Gastrocnemius medialis (tissue), 4 donors: ENCODE results near the gene CDK18. TPM values are rescaled to one million over a fixed set of nuclear protein-coding genes. Genes with fewer than 3 reads are reported as not detected.

ENCODE experiments used
- ATAC-seq, 2 donors: fragments of 150-250 bp; one replicate each; pipeline ENCODE4 v1.9.1; 2016
- DNase-seq, 2 donors: peaks; one replicate each; pipeline ENCODE4 v3.0.0-alpha.2; 2019
- H3K27ac ChIP-seq, 4 donors: fragments of 200-600 bp; sonication (generic); 1 replicate in 1 of 4; 2 replicates in 3 of 4; pipeline ENCODE4 v1.5.1; 2016 to 2018; ENCODE audit warnings: mild to moderate bottlenecking in 2 of 4, moderate library complexity in 1 of 4
- H3K27me3 ChIP-seq, 3 donors: fragments of 200-600 bp; sonication (generic) in 2 of 3; 1 replicate in 1 of 3; 2 replicates in 2 of 3; pipeline versions ENCODE4 v1.5.1 to v1.6.0; 2016 to 2019; ENCODE audit warnings: mild to moderate bottlenecking in 1 of 3, moderate library complexity in 1 of 3
- H3K36me3 ChIP-seq, 2 donors: fragments of 200-600 bp; sonication (generic) in 1 of 2; one replicate each; pipeline ENCODE4 v1.5.1; 2017 to 2018
- H3K4me1 ChIP-seq, 2 donors: fragments of 200-600 bp; sonication (generic) in 1 of 2; one replicate each; pipeline ENCODE4 v1.5.1; 2016 to 2017; ENCODE audit warnings: mild to moderate bottlenecking in 2 of 2
- H3K4me3 ChIP-seq, 4 donors: fragments of 200-600 bp; sonication (generic) in 3 of 4; 1 replicate in 1 of 4; 2 replicates in 3 of 4; pipeline ENCODE4 v1.5.1; 2016 to 2019; ENCODE audit warnings: mild to moderate bottlenecking in 2 of 4
- H3K9me3 ChIP-seq, 3 donors: fragments of 200-600 bp; sonication (generic) in 2 of 3; 1 replicate in 1 of 3; 2 replicates in 2 of 3; pipeline ENCODE4 v1.5.1; 2016 to 2019
- POLR2A ChIP-seq, 2 donors: fragments of 450-650 bp; IDR thresholded peaks; one replicate each; pipeline ENCODE4 v1.6.1; 2017; ENCODE audit warnings: antibody characterized with exemption in 2 of 2, mild to moderate bottlenecking in 2 of 2, moderate library complexity in 2 of 2
- in situ Hi-C, 4 donors: fragments of 200-750 bp; cut with MboI; loops; one replicate each; pipeline versions ENCODE4 v1.15.0 to v1.8.0; 2017; ENCODE audit warnings: low sequenced_read_pairs in 4 of 4
- intact Hi-C: fragments of 100-400 bp; cut with DNase I; formaldehyde crosslinking; loops from one replicate; pipeline ENCODE4 v1.15.1; 2023; ENCODE audit warnings: low total_unique reads
- total RNA-seq, 4 donors: library from RNA; depleted of rRNA; stranded (reverse); fragments of >200 nt; gene quantifications; one replicate each; pipeline versions ENCODE4 v1.1.0 to v1.2.3, GENCODE V29; 2016
- TF ChIP-seq, protein P1 (sequence below), 5 experiments: fragments of 450-650 bp in 3 of 5; fragments of 200-600 bp in 2 of 5; sonication (generic) in 2 of 5; IDR thresholded peaks in 4 of 5; conservative IDR thresholded peaks in 1 of 5; 1 replicate in 4 of 5; 2 replicates in 1 of 5; pipeline ENCODE4 v1.5.1; 2016 to 2019; ENCODE audit warnings: antibody characterized with exemption in 5 of 5, mild to moderate bottlenecking in 3 of 5, moderate library complexity in 3 of 5

CDK18 gene
- total RNA-seq, 4 donors from 2014 or later: 1.2 to 4.6 (median 1.5) TPM

DNA sequence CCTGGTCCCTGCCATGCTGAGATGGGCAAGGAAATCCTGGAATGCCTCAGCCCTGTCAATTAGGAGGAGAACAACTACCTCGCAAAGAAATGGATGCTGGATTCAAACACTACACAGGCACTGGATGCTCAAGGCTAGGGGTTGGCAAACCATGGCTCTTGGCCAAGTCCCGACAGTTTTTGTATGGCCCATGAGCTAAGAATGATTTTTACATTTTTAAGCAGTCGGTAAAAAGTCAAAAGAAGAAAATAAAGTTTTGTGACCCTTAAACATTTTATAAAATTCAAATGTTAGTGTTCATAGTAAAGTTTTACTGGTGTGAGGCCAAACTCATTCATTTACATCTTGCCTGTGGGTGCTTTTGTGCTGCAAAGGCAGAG, 6.5 kb downstream of the CDK18 start:
- H3K36me3 ChIP-seq: no peaks in the 10 kb centered on the region
- H3K9me3 ChIP-seq: no peaks in the 10 kb centered on the region
- in situ Hi-C loops (no loop called here), intact Hi-C loops (no loop called here)
- H3K4me1 ChIP-seq: peaks cover 10 to 23% of the 10 kb centered on the region in 2 donors
- no peak for TF ChIP-seq POLR2A (IDR thresholded peaks at IDR 0.05)
- TF ChIP-seq, protein P1, sequence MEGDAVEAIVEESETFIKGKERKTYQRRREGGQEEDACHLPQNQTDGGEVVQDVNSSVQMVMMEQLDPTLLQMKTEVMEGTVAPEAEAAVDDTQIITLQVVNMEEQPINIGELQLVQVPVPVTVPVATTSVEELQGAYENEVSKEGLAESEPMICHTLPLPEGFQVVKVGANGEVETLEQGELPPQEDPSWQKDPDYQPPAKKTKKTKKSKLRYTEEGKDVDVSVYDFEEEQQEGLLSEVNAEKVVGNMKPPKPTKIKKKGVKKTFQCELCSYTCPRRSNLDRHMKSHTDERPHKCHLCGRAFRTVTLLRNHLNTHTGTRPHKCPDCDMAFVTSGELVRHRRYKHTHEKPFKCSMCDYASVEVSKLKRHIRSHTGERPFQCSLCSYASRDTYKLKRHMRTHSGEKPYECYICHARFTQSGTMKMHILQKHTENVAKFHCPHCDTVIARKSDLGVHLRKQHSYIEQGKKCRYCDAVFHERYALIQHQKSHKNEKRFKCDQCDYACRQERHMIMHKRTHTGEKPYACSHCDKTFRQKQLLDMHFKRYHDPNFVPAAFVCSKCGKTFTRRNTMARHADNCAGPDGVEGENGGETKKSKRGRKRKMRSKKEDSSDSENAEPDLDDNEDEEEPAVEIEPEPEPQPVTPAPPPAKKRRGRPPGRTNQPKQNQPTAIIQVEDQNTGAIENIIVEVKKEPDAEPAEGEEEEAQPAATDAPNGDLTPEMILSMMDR (IDR thresholded peaks at IDR 0.05 in 4 of 5, conservative IDR thresholded peaks at IDR 0.05 in 1 of 5): no peak
- no peaks in the 10 kb centered on the region for H3K27me3 ChIP-seq
- no peak overlapping the region for H3K27ac ChIP-seq
- no peak for DNase-seq
- no peak for ATAC-seq
- no peak overlapping the region for H3K4me3 ChIP-seq

DNA sequence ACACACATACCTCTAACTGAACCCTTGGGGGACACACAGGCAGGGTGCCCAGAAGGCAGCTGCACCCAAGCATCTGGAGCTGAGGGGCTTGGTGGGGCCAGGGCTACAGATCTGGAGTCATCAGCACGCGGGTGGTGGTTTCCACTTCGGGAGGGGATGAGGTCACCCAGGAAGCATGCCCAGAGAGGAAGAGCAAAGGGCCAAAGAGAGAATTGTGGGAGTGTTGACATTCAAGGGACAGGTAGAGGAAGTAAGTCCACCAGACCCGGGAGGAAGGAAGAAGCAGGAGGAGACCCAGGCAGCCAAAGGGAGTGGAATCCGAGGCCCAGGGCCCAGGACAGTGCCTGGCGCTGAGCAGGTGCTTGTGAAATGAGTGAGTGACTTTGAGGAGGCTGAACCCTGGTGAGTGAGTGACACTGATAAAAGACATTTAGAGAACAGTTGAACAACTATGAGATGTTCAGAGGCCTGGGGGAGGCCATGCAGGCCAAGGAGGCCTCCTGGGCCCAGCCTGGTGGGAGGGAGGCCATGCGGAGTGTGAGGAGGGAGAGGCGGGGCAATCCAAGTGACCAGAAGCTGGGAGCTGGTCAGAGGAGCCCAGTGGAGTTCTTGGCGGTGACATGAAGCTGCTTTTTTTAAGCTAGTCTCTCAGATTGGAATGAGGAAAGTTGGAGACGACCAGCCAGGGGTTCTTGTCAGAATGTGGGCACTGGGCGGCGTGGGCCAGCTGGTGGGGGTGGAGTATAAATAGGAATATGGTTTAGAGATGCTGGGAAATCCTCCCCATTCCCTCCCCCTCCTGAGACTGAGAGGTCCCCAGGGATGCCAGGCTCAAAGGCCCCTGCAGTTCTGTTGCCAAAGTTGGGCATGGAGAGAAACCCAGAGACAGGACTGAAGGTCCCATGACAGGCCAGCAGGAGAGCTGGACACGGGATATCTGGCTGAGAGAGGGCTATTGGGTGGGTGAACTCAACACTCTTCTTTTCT, 7.9 kb downstream of the CDK18 start:
- no peak for ATAC-seq
- intact Hi-C loops (no loop called here), in situ Hi-C loops (no loop called here)
- H3K36me3 ChIP-seq: no peaks in the 10 kb centered on the region
- H3K4me1 ChIP-seq: peaks cover 10 to 29% of the 10 kb centered on the region in 2 donors
- H3K27ac ChIP-seq: peak overlapping the region; percentile 34 to 68 (median 46)
- H3K4me3 ChIP-seq: no peak overlapping the region
- no peak for TF ChIP-seq POLR2A (IDR thresholded peaks at IDR 0.05)
- TF ChIP-seq, protein P1 (IDR thresholded peaks at IDR 0.05 in 4 of 5, conservative IDR thresholded peaks at IDR 0.05 in 1 of 5): no peak
- DNase-seq: no peak
- no peaks in the 10 kb centered on the region for H3K9me3 ChIP-seq
- H3K27me3 ChIP-seq: no peaks in the 10 kb centered on the region

DNA sequence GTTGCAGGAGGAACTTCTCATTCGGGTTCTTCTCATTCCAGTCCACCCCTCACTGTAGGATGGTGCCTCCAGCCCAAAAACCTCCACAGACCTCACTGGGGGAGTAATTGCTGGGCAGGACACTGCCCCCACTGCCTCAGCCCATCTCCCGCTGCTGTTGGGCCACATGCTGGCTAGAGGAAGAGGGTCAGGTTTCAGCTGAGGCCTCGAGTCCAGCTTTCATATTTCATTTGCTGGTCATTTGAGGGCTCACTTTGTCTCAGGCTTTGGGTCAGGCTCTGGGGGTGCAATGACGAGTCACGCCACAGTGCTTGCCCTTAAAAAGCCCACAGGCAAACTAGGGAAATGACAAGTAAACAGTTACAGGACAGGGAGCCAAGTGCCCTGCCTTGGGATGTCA, 9.3 kb downstream of the CDK18 start:
- ATAC-seq: no peak
- no peak for DNase-seq
- peaks cover 10 to 29% of the 10 kb centered on the region in 2 donors for H3K4me1 ChIP-seq
- H3K27me3 ChIP-seq: no peaks in the 10 kb centered on the region
- H3K4me3 ChIP-seq: no peak overlapping the region
- in situ Hi-C loops (no loop called here), intact Hi-C loops (no loop called here)
- H3K9me3 ChIP-seq: no peaks in the 10 kb centered on the region
- peak overlapping the region in 2 of 4 donors; percentile 16 to 35 for H3K27ac ChIP-seq
- no peaks in the 10 kb centered on the region for H3K36me3 ChIP-seq
- TF ChIP-seq POLR2A (IDR thresholded peaks at IDR 0.05): no peak
- TF ChIP-seq, protein P1 (IDR thresholded peaks at IDR 0.05 in 4 of 5, conservative IDR thresholded peaks at IDR 0.05 in 1 of 5): no peak

DNA sequence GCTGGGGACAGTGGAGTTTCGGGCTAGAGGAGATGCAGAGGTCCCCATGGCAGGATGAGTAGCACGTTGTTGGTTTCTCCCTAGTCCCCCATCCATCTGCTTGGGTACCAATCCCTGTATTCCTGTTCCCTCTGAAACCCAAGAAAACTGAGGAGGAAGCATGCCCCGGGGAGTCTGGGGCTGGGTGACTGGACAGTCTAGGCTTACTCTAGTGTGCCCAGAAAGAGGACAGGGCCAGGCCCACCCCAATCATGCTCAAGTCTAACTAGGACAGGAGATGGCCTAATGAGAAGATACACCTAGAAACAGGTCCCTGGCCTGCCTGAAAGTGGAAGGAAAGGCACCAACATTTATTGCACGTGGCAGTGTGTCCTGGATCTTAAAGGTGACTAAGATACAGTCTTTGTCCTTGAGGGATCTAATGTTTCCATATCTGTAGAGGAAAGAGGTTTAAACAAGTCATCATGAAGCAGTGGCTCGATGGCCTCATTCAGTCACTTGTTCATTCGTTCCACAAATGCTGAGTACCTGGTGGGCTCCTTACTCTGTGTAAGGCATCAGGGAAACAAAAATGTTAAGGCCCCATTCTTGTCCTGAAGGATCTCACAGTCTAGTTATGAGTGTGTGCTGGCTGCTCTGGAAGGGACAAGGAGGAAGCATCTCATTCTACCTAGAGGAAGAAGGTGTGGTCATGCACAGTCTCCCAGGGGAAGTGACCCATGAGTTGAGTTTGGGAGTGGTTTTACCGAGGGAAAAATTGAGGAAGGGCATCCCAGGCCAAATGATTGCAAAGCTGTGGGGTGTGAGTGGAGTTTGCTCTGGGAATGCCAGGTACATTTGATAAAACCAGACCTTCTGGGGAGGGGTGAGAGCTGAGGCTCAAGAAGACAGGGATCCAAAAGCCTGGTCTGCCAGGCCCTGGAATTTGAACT, 10.0 kb downstream of the CDK18 start:
- TF ChIP-seq POLR2A (IDR thresholded peaks at IDR 0.05): no peak
- TF ChIP-seq, protein P1 (IDR thresholded peaks at IDR 0.05 in 4 of 5, conservative IDR thresholded peaks at IDR 0.05 in 1 of 5): no peak
- Histone ChIP-seq H3K27ac (peak overlapping the region in 2 of 4 donors; percentile 35 to 70), H3K4me3 (no peak overlapping the region), H3K4me1 (peaks cover 12 to 29% of the 10 kb centered on the region in 2 donors), H3K9me3 (no peaks in the 10 kb centered on the region), H3K27me3 (no peaks in the 10 kb centered on the region), H3K36me3 (no peaks in the 10 kb centered on the region)
- in situ Hi-C loops: no loop called here
- ATAC-seq (peak in 1 of 2 donors; percentile 21), DNase-seq (no peak)
- intact Hi-C loops: no loop called here
